ENCODE data around the gene PDE4B. TPM values are rescaled to one million over a fixed set of nuclear protein-coding genes. Genes with fewer than 3 reads are reported as not detected.

The PDE4B gene
- polyA plus RNA-seq, 2 of the 4 experiments (the other 2 are of a cell fraction), result 20.2 to 56.8 TPM

DNA sequence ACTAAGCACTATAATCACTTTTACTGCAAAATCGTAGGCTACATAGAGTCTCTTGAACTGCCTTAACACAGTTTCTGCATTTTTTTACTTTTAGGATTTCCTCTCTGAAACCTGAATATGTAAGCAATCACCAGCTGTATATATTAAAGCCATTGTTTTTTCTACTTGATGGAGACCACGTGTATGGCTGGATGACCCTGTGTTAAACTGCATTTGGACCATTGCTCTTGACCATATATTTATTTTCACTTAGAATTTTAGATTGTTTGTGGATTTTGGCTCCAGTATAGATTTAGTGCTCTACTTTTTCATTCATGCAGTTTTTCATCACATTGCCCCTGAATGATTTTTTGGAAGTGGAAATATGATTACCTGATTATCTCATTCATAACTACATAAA, 420.8 kb downstream of the PDE4B start (continued):
- TF ChIP-seq POLR2AphosphoS2 (conservative IDR thresholded peaks at IDR 0.05; ENCODE audit: low read length) (no peak), SMC3 (IDR thresholded peaks at IDR 0.05) (no peak), NFE2L2 (conservative IDR thresholded peaks at IDR 0.05; ENCODE audit: low read length) (no peak), PHF8 (IDR thresholded peaks at IDR 0.05; ENCODE audit: borderline replicate concordance, low read depth) (no peak), CBX2 (IDR thresholded peaks at IDR 0.05; ENCODE audit: borderline replicate concordance, low read depth) (no peak)

DNA sequence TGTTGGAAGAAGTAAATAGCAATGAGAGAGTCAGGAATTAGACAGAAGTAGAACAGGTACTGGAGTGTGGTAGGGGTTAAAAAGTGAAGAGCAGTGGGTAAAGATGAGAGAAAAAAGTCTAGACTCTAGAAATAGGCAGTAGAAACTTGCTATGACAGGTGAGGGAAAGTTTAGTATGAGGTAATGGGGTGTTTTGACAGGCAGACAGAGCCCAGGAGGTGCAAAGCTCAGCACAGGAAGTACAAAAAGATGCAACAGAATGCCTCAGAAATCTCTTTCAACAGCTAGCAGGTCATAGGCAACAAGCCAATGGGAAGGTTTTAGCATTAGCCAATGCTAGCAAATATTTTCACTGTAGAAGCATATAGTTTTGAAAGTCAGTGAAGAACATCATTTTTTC, 422.2 kb downstream of the PDE4B start:
- H3K4me3 ChIP-seq, result no peak overlapping the region
- TF ChIP-seq KDM1A (IDR thresholded peaks at IDR 0.05; ENCODE audit: low read depth) (no peak), ZSCAN20 (CRISPR knock-in tag; IDR thresholded peaks at IDR 0.05) (no peak), RARB (CRISPR knock-in tag; IDR thresholded peaks at IDR 0.05) (no peak), POLR2AphosphoS2 (conservative IDR thresholded peaks at IDR 0.05; ENCODE audit: low read length) (no peak), EHMT2 (IDR thresholded peaks at IDR 0.05; ENCODE audit: low read depth) (no peak), PHF8 (IDR thresholded peaks at IDR 0.05; ENCODE audit: borderline replicate concordance, low read depth) (no peak), POLR2A (IDR thresholded peaks at IDR 0.05; ENCODE audit: low read length) (no peak), FOSB (CRISPR knock-in tag; IDR thresholded peaks at IDR 0.05) (no peak), JUN (IDR thresholded peaks at IDR 0.05) (no peak)
- TF ChIP-seq, protein P1, sequence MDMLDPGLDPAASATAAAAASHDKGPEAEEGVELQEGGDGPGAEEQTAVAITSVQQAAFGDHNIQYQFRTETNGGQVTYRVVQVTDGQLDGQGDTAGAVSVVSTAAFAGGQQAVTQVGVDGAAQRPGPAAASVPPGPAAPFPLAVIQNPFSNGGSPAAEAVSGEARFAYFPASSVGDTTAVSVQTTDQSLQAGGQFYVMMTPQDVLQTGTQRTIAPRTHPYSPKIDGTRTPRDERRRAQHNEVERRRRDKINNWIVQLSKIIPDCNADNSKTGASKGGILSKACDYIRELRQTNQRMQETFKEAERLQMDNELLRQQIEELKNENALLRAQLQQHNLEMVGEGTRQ (IDR thresholded peaks at IDR 0.05), result no peak
- TF ChIP-seq, protein P2, sequence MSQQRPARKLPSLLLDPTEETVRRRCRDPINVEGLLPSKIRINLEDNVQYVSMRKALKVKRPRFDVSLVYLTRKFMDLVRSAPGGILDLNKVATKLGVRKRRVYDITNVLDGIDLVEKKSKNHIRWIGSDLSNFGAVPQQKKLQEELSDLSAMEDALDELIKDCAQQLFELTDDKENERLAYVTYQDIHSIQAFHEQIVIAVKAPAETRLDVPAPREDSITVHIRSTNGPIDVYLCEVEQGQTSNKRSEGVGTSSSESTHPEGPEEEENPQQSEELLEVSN (IDR thresholded peaks at IDR 0.05; ENCODE audit: borderline replicate concordance, low read depth), result no peak
- TF ChIP-seq, protein P3, sequence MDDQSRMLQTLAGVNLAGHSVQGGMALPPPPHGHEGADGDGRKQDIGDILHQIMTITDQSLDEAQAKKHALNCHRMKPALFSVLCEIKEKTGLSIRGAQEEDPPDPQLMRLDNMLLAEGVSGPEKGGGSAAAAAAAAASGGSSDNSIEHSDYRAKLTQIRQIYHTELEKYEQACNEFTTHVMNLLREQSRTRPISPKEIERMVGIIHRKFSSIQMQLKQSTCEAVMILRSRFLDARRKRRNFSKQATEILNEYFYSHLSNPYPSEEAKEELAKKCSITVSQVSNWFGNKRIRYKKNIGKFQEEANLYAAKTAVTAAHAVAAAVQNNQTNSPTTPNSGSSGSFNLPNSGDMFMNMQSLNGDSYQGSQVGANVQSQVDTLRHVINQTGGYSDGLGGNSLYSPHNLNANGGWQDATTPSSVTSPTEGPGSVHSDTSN (IDR thresholded peaks at IDR 0.05), result no peak
- TF ChIP-seq, protein P4, sequence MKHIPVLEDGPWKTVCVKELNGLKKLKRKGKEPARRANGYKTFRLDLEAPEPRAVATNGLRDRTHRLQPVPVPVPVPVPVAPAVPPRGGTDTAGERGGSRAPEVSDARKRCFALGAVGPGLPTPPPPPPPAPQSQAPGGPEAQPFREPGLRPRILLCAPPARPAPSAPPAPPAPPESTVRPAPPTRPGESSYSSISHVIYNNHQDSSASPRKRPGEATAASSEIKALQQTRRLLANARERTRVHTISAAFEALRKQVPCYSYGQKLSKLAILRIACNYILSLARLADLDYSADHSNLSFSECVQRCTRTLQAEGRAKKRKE (CRISPR knock-in tag; IDR thresholded peaks at IDR 0.05; ENCODE audit: low read depth), result no peak
- H3K4me1 ChIP-seq, result peaks cover 63% of the 10 kb centered on the region
- H3K27ac ChIP-seq, result peak overlapping the region in 1 of 2 experiments; percentile 57; a peak in 3 of 6 replicates
- POLR2A ChIA-PET, result no interaction called here
- CTCF ChIA-PET, result interaction anchor here (1.1 to 1.3 kb wide), 2 partner anchors 27 to 231 kb away, joined by 3 to 4 read pairs; no protein-coding TSS in a partner anchor
- no peak for ATAC-seq
- FAIRE-seq, result no peak
- H3K4me2 ChIP-seq, result peak overlapping the region; percentile 18; the same call in 2 of the 3 replicates
- DNase-seq (ENCODE audit: low read depth in 1 of 2, low spot score in 1 of 2), result no peak
- no peaks in the 10 kb centered on the region for H3K9me3 ChIP-seq

DNA sequence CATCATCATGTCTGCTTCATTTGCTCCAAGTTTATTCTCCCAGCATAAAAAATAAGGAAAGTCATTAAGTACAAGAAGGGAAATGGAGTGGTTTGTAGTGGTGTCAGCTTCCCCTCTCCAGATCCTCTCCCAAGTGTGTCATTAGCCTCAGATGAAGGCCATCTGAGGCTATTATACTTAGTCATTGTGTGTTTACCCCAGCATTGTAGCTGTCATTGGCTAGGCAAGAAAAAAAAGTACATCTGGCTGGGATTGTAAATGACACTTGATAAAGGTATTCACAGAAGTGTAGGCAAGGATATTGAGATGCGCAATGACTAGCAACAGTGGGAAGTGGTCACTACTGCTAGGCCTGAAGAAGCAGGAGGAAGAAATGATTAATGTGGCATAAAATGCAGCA, 424.3 kb downstream of the PDE4B start:
- ChIA-PET POLR2A (no interaction called here), CTCF (interaction anchor here (2.8 kb wide), 1 partner anchor 26 kb away, joined by 10 read pairs; no protein-coding TSS in a partner anchor)
- 68% methylated on average over 1 of the region's 1 CpG for WGBS (ENCODE audit: missing lambda C conversion rate)
- 0 out of 2 replicates have a peak, but pooled peaks have one; percentile 6 for TF ChIP-seq FOSL2 (IDR thresholded peaks at IDR 0.05)
- TF ChIP-seq FOSL2 (CRISPR knock-in tag; IDR thresholded peaks at IDR 0.05), result peak; percentile 63
- TF ChIP-seq EHMT2 (IDR thresholded peaks at IDR 0.05; ENCODE audit: low read depth), result no peak
- 0 out of 2 replicates have a peak, but pooled peaks have one; percentile 17 for TF ChIP-seq JUNB (IDR thresholded peaks at IDR 0.05)
- no peak for TF ChIP-seq SREBF2 (IDR thresholded peaks at IDR 0.05)
- no peak for TF ChIP-seq PHF8 (IDR thresholded peaks at IDR 0.05; ENCODE audit: borderline replicate concordance, low read depth)
- H3K9me3 ChIP-seq, result no peaks in the 10 kb centered on the region
- peak overlapping the region; percentile 35 to 71; a peak in 4 of 6 replicates for H3K27ac ChIP-seq
- H3K4me1 ChIP-seq, result peaks cover 50% of the 10 kb centered on the region
- peak; percentile 77 to 85 for ATAC-seq
- H3K4me3 ChIP-seq, result no peak overlapping the region
- peak overlapping the region; percentile 39 for H3K4me2 ChIP-seq
- DNase-seq (ENCODE audit: low read depth in 1 of 2, low spot score in 1 of 2), result peak; percentile 26 to 64
- no peak for FAIRE-seq

Data from A549 (cell line).